Right lobe of liver (tissue), 4 donors: Measurements from ENCODE around the gene TSPAN31.

Experiments used
- POLR2A ChIP-seq: fragments of 450-650 bp; IDR thresholded peaks from one replicate; pipeline ENCODE4 v1.6.1; 2017; ENCODE audit warnings: antibody characterized with exemption, mild to moderate bottlenecking
- TF ChIP-seq, protein P1 (sequence below), 4 donors: fragments of 200-600 bp in 3 of 4; fragments of 450-650 bp in 1 of 4; IDR thresholded peaks; one replicate each; pipeline versions ENCODE4 v1.5.1 to v1.8.0; 2016 to 2022; ENCODE audit warnings: antibody characterized with exemption in 4 of 4, mild to moderate bottlenecking in 2 of 4
- donor health status: DM: no; HTN: no; CAD: no.
- donor health status: DM: no; HTN: no; CAD: no.
- donor health status: DM: no; HTN: yes; CAD: no.

GRCh38 chr12:57718641-57719528 is 26.0 kb upstream of the TSPAN31 start:
- TF ChIP-seq, protein P1, sequence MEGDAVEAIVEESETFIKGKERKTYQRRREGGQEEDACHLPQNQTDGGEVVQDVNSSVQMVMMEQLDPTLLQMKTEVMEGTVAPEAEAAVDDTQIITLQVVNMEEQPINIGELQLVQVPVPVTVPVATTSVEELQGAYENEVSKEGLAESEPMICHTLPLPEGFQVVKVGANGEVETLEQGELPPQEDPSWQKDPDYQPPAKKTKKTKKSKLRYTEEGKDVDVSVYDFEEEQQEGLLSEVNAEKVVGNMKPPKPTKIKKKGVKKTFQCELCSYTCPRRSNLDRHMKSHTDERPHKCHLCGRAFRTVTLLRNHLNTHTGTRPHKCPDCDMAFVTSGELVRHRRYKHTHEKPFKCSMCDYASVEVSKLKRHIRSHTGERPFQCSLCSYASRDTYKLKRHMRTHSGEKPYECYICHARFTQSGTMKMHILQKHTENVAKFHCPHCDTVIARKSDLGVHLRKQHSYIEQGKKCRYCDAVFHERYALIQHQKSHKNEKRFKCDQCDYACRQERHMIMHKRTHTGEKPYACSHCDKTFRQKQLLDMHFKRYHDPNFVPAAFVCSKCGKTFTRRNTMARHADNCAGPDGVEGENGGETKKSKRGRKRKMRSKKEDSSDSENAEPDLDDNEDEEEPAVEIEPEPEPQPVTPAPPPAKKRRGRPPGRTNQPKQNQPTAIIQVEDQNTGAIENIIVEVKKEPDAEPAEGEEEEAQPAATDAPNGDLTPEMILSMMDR (IDR thresholded peaks at IDR 0.05): no peak
- TF ChIP-seq POLR2A: no peak
